GM19395 (cell line): Measurements from ENCODE around the gene LRP5.

Experiments used
- ATAC-seq: cut with Tn5 transposase; IDR thresholded peaks from one replicate; pipeline ENCODE4 v1.9.1; 2021; ENCODE audit warnings: mild to moderate bottlenecking, moderate library complexity; ENCODE audit not compliant: unreplicated experiment

Gene LRP5

GRCh38 chr11:68369756-68370155 is 57.4 kb downstream of the LRP5 start:
- no peak for ATAC-seq

- ATAC-seq = peak; percentile 78
Measured at GRCh38 chr11:68370211-68371111, 58.1 kb downstream of the LRP5 start.

GRCh38 chr11:68371171-68372041 is 59.0 kb downstream of the LRP5 start:
- ATAC-seq = no peak

GRCh38 chr11:68372114-68372513 is 59.7 kb downstream of the LRP5 start:
- ATAC-seq = no peak

GRCh38 chr11:68372625-68373024 is 60.2 kb downstream of the LRP5 start:
- ATAC-seq = no peak

GRCh38 chr11:68373189-68373814 is 60.9 kb downstream of the LRP5 start:
- ATAC-seq = no peak

- no peak for ATAC-seq
Measured at GRCh38 chr11:68373815-68374501, 61.6 kb downstream of the LRP5 start.

- no peak for ATAC-seq
Measured at GRCh38 chr11:68374531-68374930, 62.1 kb downstream of the LRP5 start.

GRCh38 chr11:68375337-68375736 is 62.9 kb downstream of the LRP5 start:
- no peak for ATAC-seq

- no peak for ATAC-seq
Measured at GRCh38 chr11:68375766-68376165, 63.4 kb downstream of the LRP5 start.

- ATAC-seq = no peak
Measured at GRCh38 chr11:68377389-68377795, 65.0 kb downstream of the LRP5 start.

- no peak for ATAC-seq
Measured at GRCh38 chr11:68379206-68379605, 66.8 kb downstream of the LRP5 start.

GRCh38 chr11:68380786-68381622 is 68.6 kb downstream of the LRP5 start:
- ATAC-seq = no peak

- no peak for ATAC-seq
Measured at GRCh38 chr11:68381716-68382115, 69.3 kb downstream of the LRP5 start.

GRCh38 chr11:68382358-68382998 is 70.1 kb downstream of the LRP5 start:
- ATAC-seq = no peak

GRCh38 chr11:68383976-68384501 is 71.6 kb downstream of the LRP5 start:
- ATAC-seq = no peak

- ATAC-seq = no peak
Measured at GRCh38 chr11:68384530-68385081, 72.2 kb downstream of the LRP5 start.

GRCh38 chr11:68385128-68385527 is 72.7 kb downstream of the LRP5 start:
- no peak for ATAC-seq
